ENCODE data around the gene BRPF3.

BRPF3 gene

GRCh38 chr6:36200154-36200891 is 3.8 kb downstream of the BRPF3 start:
- Histone ChIP-seq H3K4me3 (ENCODE audit: low read depth, low read length) (no peak overlapping the region), H3K4me1 (ENCODE audit: control insufficient read depth, insufficient read depth, low read length, unreplicated experiment) (peaks cover 13% of the 10 kb centered on the region), H3K27me3 (ENCODE audit: insufficient read depth, low read length) (no peaks in the 10 kb centered on the region), H3K79me2 (ENCODE audit: control insufficient read depth, insufficient read depth, low read length, unreplicated experiment) (peaks cover 55% of the 10 kb centered on the region), H3K36me3 (ENCODE audit: insufficient read depth, low read length) (peaks cover 39% of the 10 kb centered on the region; the same call in 1 of the 2 replicates), H2AFZ (ENCODE audit: low read length, unreplicated experiment) (no peak overlapping the region), H3K27ac (ENCODE audit: low read depth, low read length) (no peak overlapping the region)

GRCh38 chr6:36200998-36201596 is 4.6 kb downstream of the BRPF3 start:
- H3K4me1 ChIP-seq (ENCODE audit: control insufficient read depth, insufficient read depth, low read length, unreplicated experiment): peaks cover 6% of the 10 kb centered on the region
- H2AFZ ChIP-seq (ENCODE audit: low read length, unreplicated experiment): no peak overlapping the region
- H3K79me2 ChIP-seq (ENCODE audit: control insufficient read depth, insufficient read depth, low read length, unreplicated experiment): peaks cover 58% of the 10 kb centered on the region
- no peak overlapping the region for H3K27ac ChIP-seq (ENCODE audit: low read depth, low read length)
- H3K36me3 ChIP-seq (ENCODE audit: insufficient read depth, low read length): peaks cover 39% of the 10 kb centered on the region; the same call in 1 of the 2 replicates
- no peak overlapping the region for H3K4me3 ChIP-seq (ENCODE audit: low read depth, low read length)
- no peaks in the 10 kb centered on the region for H3K27me3 ChIP-seq (ENCODE audit: insufficient read depth, low read length)

GRCh38 chr6:36201612-36202011 is 5.1 kb downstream of the BRPF3 start:
- H3K79me2 ChIP-seq (ENCODE audit: control insufficient read depth, insufficient read depth, low read length, unreplicated experiment): peaks cover 58% of the 10 kb centered on the region

GRCh38 chr6:36202101-36202500 is 5.6 kb downstream of the BRPF3 start:
- no peak overlapping the region for H3K27ac ChIP-seq (ENCODE audit: low read depth, low read length)
- H3K27me3 ChIP-seq (ENCODE audit: insufficient read depth, low read length): no peaks in the 10 kb centered on the region
- H2AFZ ChIP-seq (ENCODE audit: low read length, unreplicated experiment): no peak overlapping the region
- no peak overlapping the region for H3K4me3 ChIP-seq (ENCODE audit: low read depth, low read length)
- peaks cover 39% of the 10 kb centered on the region; the same call in 1 of the 2 replicates for H3K36me3 ChIP-seq (ENCODE audit: insufficient read depth, low read length)
- H3K4me1 ChIP-seq (ENCODE audit: control insufficient read depth, insufficient read depth, low read length, unreplicated experiment): peaks cover 6% of the 10 kb centered on the region
- peaks cover 58% of the 10 kb centered on the region for H3K79me2 ChIP-seq (ENCODE audit: control insufficient read depth, insufficient read depth, low read length, unreplicated experiment)

More at GRCh38 chr6:36201612-36202011, 5.1 kb downstream of the BRPF3 start:
- no peak overlapping the region for H3K27ac ChIP-seq (ENCODE audit: low read depth, low read length)
- H3K4me1 ChIP-seq (ENCODE audit: control insufficient read depth, insufficient read depth, low read length, unreplicated experiment): peaks cover 6% of the 10 kb centered on the region
- H2AFZ ChIP-seq (ENCODE audit: low read length, unreplicated experiment): no peak overlapping the region
- peaks cover 39% of the 10 kb centered on the region; the same call in 1 of the 2 replicates for H3K36me3 ChIP-seq (ENCODE audit: insufficient read depth, low read length)
- no peaks in the 10 kb centered on the region for H3K27me3 ChIP-seq (ENCODE audit: insufficient read depth, low read length)
- H3K4me3 ChIP-seq (ENCODE audit: low read depth, low read length): no peak overlapping the region

GRCh38 chr6:36204068-36204753 is 7.7 kb downstream of the BRPF3 start:
- Histone ChIP-seq H3K4me3 (ENCODE audit: low read depth, low read length) (no peak overlapping the region), H3K79me2 (ENCODE audit: control insufficient read depth, insufficient read depth, low read length, unreplicated experiment) (peaks cover 37% of the 10 kb centered on the region), H3K36me3 (ENCODE audit: insufficient read depth, low read length) (peaks cover 47% of the 10 kb centered on the region), H3K4me1 (ENCODE audit: control insufficient read depth, insufficient read depth, low read length, unreplicated experiment) (no peaks in the 10 kb centered on the region), H3K27ac (ENCODE audit: low read depth, low read length) (no peak overlapping the region), H3K27me3 (ENCODE audit: insufficient read depth, low read length) (no peaks in the 10 kb centered on the region), H2AFZ (ENCODE audit: low read length, unreplicated experiment) (no peak overlapping the region)

GRCh38 chr6:36207155-36207554 is 10.6 kb downstream of the BRPF3 start:
- H3K4me3 ChIP-seq (ENCODE audit: low read depth, low read length): no peak overlapping the region
- peaks cover 23% of the 10 kb centered on the region for H3K36me3 ChIP-seq (ENCODE audit: insufficient read depth, low read length)
- H3K4me1 ChIP-seq (ENCODE audit: control insufficient read depth, insufficient read depth, low read length, unreplicated experiment): no peaks in the 10 kb centered on the region
- no peak overlapping the region for H2AFZ ChIP-seq (ENCODE audit: low read length, unreplicated experiment)
- H3K27ac ChIP-seq (ENCODE audit: low read depth, low read length): no peak overlapping the region
- H3K79me2 ChIP-seq (ENCODE audit: control insufficient read depth, insufficient read depth, low read length, unreplicated experiment): peaks cover 13% of the 10 kb centered on the region
- H3K27me3 ChIP-seq (ENCODE audit: insufficient read depth, low read length): no peaks in the 10 kb centered on the region

- no peaks in the 10 kb centered on the region for H3K27me3 ChIP-seq (ENCODE audit: insufficient read depth, low read length)
- peaks cover 3% of the 10 kb centered on the region for H3K79me2 ChIP-seq (ENCODE audit: control insufficient read depth, insufficient read depth, low read length, unreplicated experiment)
- H3K36me3 ChIP-seq (ENCODE audit: insufficient read depth, low read length): peaks cover 18% of the 10 kb centered on the region
- no peak overlapping the region for H3K4me3 ChIP-seq (ENCODE audit: low read depth, low read length)
- H3K27ac ChIP-seq (ENCODE audit: low read depth, low read length): no peak overlapping the region
- H2AFZ ChIP-seq (ENCODE audit: low read length, unreplicated experiment): no peak overlapping the region
- no peaks in the 10 kb centered on the region for H3K4me1 ChIP-seq (ENCODE audit: control insufficient read depth, insufficient read depth, low read length, unreplicated experiment)
These were observed 13.1 kb downstream of the BRPF3 start for GRCh38 chr6:36209606-36210005.

- Histone ChIP-seq H3K4me3 (ENCODE audit: low read depth, low read length) (no peak overlapping the region), H3K27me3 (ENCODE audit: insufficient read depth, low read length) (no peaks in the 10 kb centered on the region), H3K36me3 (ENCODE audit: insufficient read depth, low read length) (peaks cover 18% of the 10 kb centered on the region), H2AFZ (ENCODE audit: low read length, unreplicated experiment) (no peak overlapping the region), H3K79me2 (ENCODE audit: control insufficient read depth, insufficient read depth, low read length, unreplicated experiment) (peaks cover 3% of the 10 kb centered on the region), H3K27ac (ENCODE audit: low read depth, low read length) (no peak overlapping the region), H3K4me1 (ENCODE audit: control insufficient read depth, insufficient read depth, low read length, unreplicated experiment) (no peaks in the 10 kb centered on the region)
These were observed 13.6 kb downstream of the BRPF3 start for GRCh38 chr6:36210182-36210581.

- no peak overlapping the region for H2AFZ ChIP-seq (ENCODE audit: low read length, unreplicated experiment)
- H3K4me1 ChIP-seq (ENCODE audit: control insufficient read depth, insufficient read depth, low read length, unreplicated experiment): peaks cover 4% of the 10 kb centered on the region
- H3K27ac ChIP-seq (ENCODE audit: low read depth, low read length): no peak overlapping the region
- peaks cover under 1% of the 10 kb centered on the region for H3K79me2 ChIP-seq (ENCODE audit: control insufficient read depth, insufficient read depth, low read length, unreplicated experiment)
- no peak overlapping the region for H3K4me3 ChIP-seq (ENCODE audit: low read depth, low read length)
- peaks cover 18% of the 10 kb centered on the region for H3K36me3 ChIP-seq (ENCODE audit: insufficient read depth, low read length)
- H3K27me3 ChIP-seq (ENCODE audit: insufficient read depth, low read length): no peaks in the 10 kb centered on the region
These were observed 14.5 kb downstream of the BRPF3 start for GRCh38 chr6:36210886-36211595.

- Histone ChIP-seq H3K4me1 (ENCODE audit: control insufficient read depth, insufficient read depth, low read length, unreplicated experiment) (peaks cover 9% of the 10 kb centered on the region), H3K27ac (ENCODE audit: low read depth, low read length) (no peak overlapping the region), H3K4me3 (ENCODE audit: low read depth, low read length) (no peak overlapping the region), H2AFZ (ENCODE audit: low read length, unreplicated experiment) (no peak overlapping the region), H3K36me3 (ENCODE audit: insufficient read depth, low read length) (peaks cover 22% of the 10 kb centered on the region; the same call in 1 of the 2 replicates), H3K79me2 (ENCODE audit: control insufficient read depth, insufficient read depth, low read length, unreplicated experiment) (no peaks in the 10 kb centered on the region), H3K27me3 (ENCODE audit: insufficient read depth, low read length) (no peaks in the 10 kb centered on the region)
These were observed 20.0 kb downstream of the BRPF3 start for GRCh38 chr6:36216559-36216958.
